K562 (cell line): ENCODE measurements around the gene PLA2G3. TPM values are rescaled to one million over a fixed set of nuclear protein-coding genes. Genes with fewer than 3 reads are reported as not detected.
A peak's percentile ranks its signal among the peaks of the same experiment; 100 is the strongest.

ENCODE experiments used
- ATAC-seq: fragments of 200-7000 bp; cut with Tn5 transposase; 3 replicates; pipeline ENCODE4 v1.9.1; 2020; ENCODE audit warnings: moderate library complexity
- BruUV-seq: library from RNA; stranded (reverse); fragments of 400-500 nt; replicated peaks from 2 replicates; lab custom pipeline; 2021; lab: Mats Ljungman, UMichigan
- CTCF ChIA-PET: fragments of 300-600 bp; formaldehyde crosslinking; extraction: SDS; loops from one replicate; lab custom pipeline; 2021; ENCODE audit warnings: low intra/inter-chr PET ratio; lab: Yijun Ruan, JAX
- POLR2A ChIA-PET: fragments of 300-600, 350-650 bp; sonication (Branson Sonifier 250); formaldehyde crosslinking; extraction: SDS; loops from one replicate; lab custom pipeline; 2021; ENCODE audit warnings: antibody characterized with exemption, inconsistent platforms; lab: Yijun Ruan, JAX
- DNase-seq, 4 experiments: peaks; one replicate each; pipeline versions ENCODE4 v3.0.0 to v3.0.0-alpha.2; 2011 to 2018; ENCODE audit warnings: low spot score in 3 of 4, mixed read lengths in 3 of 4; ENCODE audit errors: extremely low read depth in 1 of 4
- FAIRE-seq: peaks from 2 replicates; lab custom pipeline; 2011; peaks lifted over from hg19 to GRCh38; lab: Jason Lieb, UNC
- H2AFZ ChIP-seq: 2 replicates; pipeline ENCODE4 v1.6.0; 2011; ENCODE audit warnings: low read depth, low read length, control low read depth, inconsistent platforms
- H3K27ac ChIP-seq: fragments of 200-600 bp; 3 replicates; pipeline ENCODE4 v1.8.0; 2011; ENCODE audit warnings: low read depth, mild to moderate bottlenecking, control low read depth, inconsistent platforms, low read length, moderate library complexity, mixed read lengths; ENCODE audit errors: extremely low read depth
- H3K27me3 ChIP-seq, 2 experiments: fragments of 300-600 bp in 1 of 2; 2 replicates in 1 of 2; 3 replicates in 1 of 2; pipeline versions ENCODE4 v1.6.0 to v1.8.0; 2011; ENCODE audit warnings: inconsistent platforms in 2 of 2, low read length in 2 of 2, mild to moderate bottlenecking in 1 of 2, mixed read lengths in 1 of 2, moderate library complexity in 1 of 2; ENCODE audit not compliant: control insufficient read depth in 2 of 2, insufficient read depth in 2 of 2
- H3K36me3 ChIP-seq: fragments of 300-600 bp; 3 replicates; pipeline ENCODE4 v1.8.0; 2011; ENCODE audit warnings: mild to moderate bottlenecking, low read length, inconsistent platforms; ENCODE audit not compliant: control insufficient read depth, insufficient read depth
- H3K4me1 ChIP-seq, 2 experiments: fragments of 200-600 bp in 1 of 2; replicated peaks in 1 of 2; 2 replicates in 1 of 2; 3 replicates in 1 of 2; pipeline versions ENCODE4 v1.5.1 to v1.8.0; 2011; ENCODE audit warnings: inconsistent platforms in 2 of 2, low read length in 2 of 2, mild to moderate bottlenecking in 1 of 2, mixed read lengths in 1 of 2, moderate library complexity in 1 of 2; ENCODE audit not compliant: control insufficient read depth in 2 of 2, insufficient read depth in 2 of 2
- H3K4me2 ChIP-seq: 2 replicates; pipeline ENCODE4 v1.6.1; 2011; ENCODE audit warnings: low read length, control low read depth, inconsistent platforms, mixed read lengths; ENCODE audit not compliant: insufficient read depth
- H3K4me3 ChIP-seq: fragments of 200-600 bp; sonication (generic), shearing (Covaris generic); 2 replicates; pipeline ENCODE4 v1.5.1; 2016; ENCODE audit warnings: control low read depth, inconsistent platforms
- H3K79me2 ChIP-seq: fragments of 200-600 bp; 3 replicates; pipeline ENCODE4 v1.8.0; 2011; ENCODE audit warnings: low read length, inconsistent platforms; ENCODE audit not compliant: control insufficient read depth, insufficient read depth
- H3K9ac ChIP-seq, 2 experiments: 2 replicates each; pipeline versions ENCODE4 v1.6.0 to v1.6.1; 2011; ENCODE audit warnings: low read depth in 2 of 2, low read length in 2 of 2, control low read depth in 1 of 2, inconsistent platforms in 1 of 2, mild to moderate bottlenecking in 1 of 2, mixed read lengths in 1 of 2; ENCODE audit not compliant: insufficient read depth in 1 of 2
- H3K9me1 ChIP-seq: one replicate; pipeline ENCODE4 v1.6.0; 2011; ENCODE audit warnings: inconsistent platforms, mild to moderate bottlenecking, low read length, moderate library complexity; ENCODE audit not compliant: control insufficient read depth, insufficient read depth
- H3K9me3 ChIP-seq: replicated peaks from 2 replicates; pipeline ENCODE4 v1.5.1; 2011; ENCODE audit warnings: low read depth, low read length, inconsistent platforms; ENCODE audit not compliant: control insufficient read depth, insufficient read depth
- H4K20me1 ChIP-seq: replicated peaks from 2 replicates; pipeline ENCODE4 v1.6.1; 2011; ENCODE audit warnings: low read length, inconsistent platforms, mixed read lengths; ENCODE audit not compliant: control insufficient read depth, insufficient read depth
- CBX2 ChIP-seq: fragments of 200-600 bp; sonication (generic); IDR thresholded peaks from one replicate; pipeline ENCODE4 v1.6.1; 2012; ENCODE audit warnings: mild to moderate bottlenecking, low read length, inconsistent platforms; ENCODE audit not compliant: insufficient read depth, poor library complexity, severe bottlenecking
- COPS2 ChIP-seq: fragments of 450-650 bp; conservative IDR thresholded peaks from 2 replicates; pipeline ENCODE4 v1.6.1; 2016; ENCODE audit warnings: mild to moderate bottlenecking, moderate library complexity
- GABPB2 ChIP-seq: fragments of 250-450 bp; sonication (Bioruptor Pico); conservative IDR thresholded peaks from 2 replicates; pipeline ENCODE4 v1.5.1; 2021; ENCODE audit warnings: mild to moderate bottlenecking
- KAT2B ChIP-seq: IDR thresholded peaks from one replicate; pipeline ENCODE4 v1.6.1; 2012; ENCODE audit warnings: low read depth, mild to moderate bottlenecking, control low read depth, inconsistent platforms, low read length, moderate library complexity
- NEUROD1 ChIP-seq: fragments of 150-350 bp; IDR thresholded peaks from 2 replicates; pipeline ENCODE4 v1.6.1; 2014; ENCODE audit warnings: borderline replicate concordance, low read length, low read depth; ENCODE audit not compliant: partially characterized antibody
- POLR2G ChIP-seq: fragments of 200-400 bp; formaldehyde crosslinking; IDR thresholded peaks from 2 replicates; pipeline ENCODE4 v1.6.1; 2017; ENCODE audit warnings: low read depth, mild to moderate bottlenecking, antibody characterized with exemption, low read length, moderate library complexity
- RBFOX2 ChIP-seq: fragments of 200-400 bp; formaldehyde crosslinking; IDR thresholded peaks from 2 replicates; pipeline ENCODE4 v1.6.1; 2017; ENCODE audit warnings: low read depth, mild to moderate bottlenecking, low read length, moderate library complexity
- TBL1XR1 ChIP-seq, 2 experiments: IDR thresholded peaks; 2 replicates each; pipeline ENCODE4 v1.6.1; 2012; ENCODE audit warnings: improper control_type of control experiment in 2 of 2, low read length in 2 of 2, mild to moderate bottlenecking in 1 of 2
- WGBS: fragments of 100-300 bp; shearing (Covaris generic); methylation state at CpG from one replicate; pipeline ENCODE4 v1.1.6; 2016; ENCODE audit warnings: low coverage, mixed read lengths; ENCODE audit not compliant: insufficient coverage; ENCODE audit errors: missing lambda C conversion rate; 5-methylcytosine and 5-hydroxymethylcytosine counted together
- in situ Hi-C: fragments of 300-500 bp; cut with MboI; formaldehyde crosslinking; loops from 4 replicates; pipeline ENCODE4 v1.15.0; 2018; ENCODE audit warnings: inconsistent platforms, mixed read lengths
- intact Hi-C: fragments of 100-400 bp; cut with micrococcal nuclease; formaldehyde crosslinking; loops from 2 replicates; pipeline ENCODE4 v1.14.2; 2022
- polyA plus RNA-seq, 8 experiments: library from polyadenylated mRNA; depleted of rRNA in 4 of 8; stranded (reverse) in 5 of 8; unstranded in 3 of 8; fragments of >200 nt; fragmentation: Nextera tagmentation in 2 of 8; fragmentation: Illumina TruSeq in 1 of 8; extraction: Ambion mirVana in 2 of 8; extraction: Trizol in 1 of 8; gene quantifications; 2 replicates each; pipeline versions ENCODE4 v1.2.1 to v1.2.3, GENCODE V29; 2011 to 2014; ENCODE audit warnings: inconsistent platforms in 1 of 8, missing spikeins in 1 of 8
- total RNA-seq, 7 experiments: library from RNA; depleted of rRNA in 6 of 7; stranded (reverse); fragments of >200 nt in 6 of 7; fragmentation: Illumina TruSeq in 2 of 7; extraction: Trizol in 2 of 7; gene quantifications; 2 replicates each; pipeline versions ENCODE4 v1.2.1 to v1.2.3, GENCODE V29; 2011 to 2021; ENCODE audit warnings: low replicate concordance in 1 of 7

The PLA2G3 gene
- total and polyA plus RNA-seq, 9 of the 15 experiments (the other 6 are each of a cell fraction or from before 2014, with no cell fraction given) = 0.18 to 1.4 (median 0.64) TPM

DNA sequence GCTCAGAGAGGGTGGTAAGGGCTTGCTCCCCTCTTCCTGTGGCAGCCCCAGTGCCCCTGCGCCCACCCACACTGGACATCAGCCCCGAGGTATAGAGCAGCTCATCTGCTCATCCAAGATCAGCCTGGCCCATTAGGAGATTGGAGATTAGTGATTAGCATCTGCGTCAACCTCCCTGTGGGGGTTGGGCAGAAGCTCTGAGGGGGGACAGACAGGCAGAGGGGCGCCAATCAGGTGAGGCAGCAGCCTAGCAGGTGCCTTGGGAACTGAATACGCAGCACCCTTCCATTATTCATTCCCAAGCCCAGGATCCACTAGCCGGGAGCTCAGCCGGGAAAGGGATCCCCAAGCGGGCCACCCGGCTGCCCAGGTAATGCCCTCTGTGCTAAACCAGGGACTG, 48.1 kb downstream of the PLA2G3 start:
- Histone ChIP-seq H3K9me1 (no peaks in the 10 kb centered on the region), H3K9ac (no peak overlapping the region), H3K9me3 (no peaks in the 10 kb centered on the region), H3K4me1 (peaks cover 1 to 27% of the 10 kb centered on the region in 2 experiments; a peak in 2 of 5 replicates), H3K4me3 (no peak overlapping the region)
- intact Hi-C loops = no loop called here
- TF ChIP-seq NEUROD1 (no peak), COPS2 (no peak), GABPB2 (no peak)
- TF ChIP-seq, all 486 proteins: peak for 0
- DNase-seq (no peak), ATAC-seq (no peak), FAIRE-seq (no peak)
- no peaks in the 10 kb centered on the region for H3K27me3 ChIP-seq
- peaks cover 46% of the 10 kb centered on the region; the same call in 2 of the 3 replicates for H3K36me3 ChIP-seq
- H4K20me1 ChIP-seq = no peaks in the 10 kb centered on the region
- no peak overlapping the region for H2AFZ ChIP-seq
- H3K27ac ChIP-seq = no peak overlapping the region
- in situ Hi-C loops = no loop called here
- no peaks in the 10 kb centered on the region for H3K79me2 ChIP-seq
- ChIA-PET POLR2A (interaction anchor here (1.5 to 2.0 kb wide), 2 partner anchors 10 to 16 kb away, joined by 4 to 6 read pairs; partner anchors contain the start of gene SELENOM), CTCF (no interaction called here)
- no TSS peak for BruUV-seq
- no peak overlapping the region for H3K4me2 ChIP-seq
- 88% methylated on average over 8 of the region's 9 CpGs for WGBS

DNA sequence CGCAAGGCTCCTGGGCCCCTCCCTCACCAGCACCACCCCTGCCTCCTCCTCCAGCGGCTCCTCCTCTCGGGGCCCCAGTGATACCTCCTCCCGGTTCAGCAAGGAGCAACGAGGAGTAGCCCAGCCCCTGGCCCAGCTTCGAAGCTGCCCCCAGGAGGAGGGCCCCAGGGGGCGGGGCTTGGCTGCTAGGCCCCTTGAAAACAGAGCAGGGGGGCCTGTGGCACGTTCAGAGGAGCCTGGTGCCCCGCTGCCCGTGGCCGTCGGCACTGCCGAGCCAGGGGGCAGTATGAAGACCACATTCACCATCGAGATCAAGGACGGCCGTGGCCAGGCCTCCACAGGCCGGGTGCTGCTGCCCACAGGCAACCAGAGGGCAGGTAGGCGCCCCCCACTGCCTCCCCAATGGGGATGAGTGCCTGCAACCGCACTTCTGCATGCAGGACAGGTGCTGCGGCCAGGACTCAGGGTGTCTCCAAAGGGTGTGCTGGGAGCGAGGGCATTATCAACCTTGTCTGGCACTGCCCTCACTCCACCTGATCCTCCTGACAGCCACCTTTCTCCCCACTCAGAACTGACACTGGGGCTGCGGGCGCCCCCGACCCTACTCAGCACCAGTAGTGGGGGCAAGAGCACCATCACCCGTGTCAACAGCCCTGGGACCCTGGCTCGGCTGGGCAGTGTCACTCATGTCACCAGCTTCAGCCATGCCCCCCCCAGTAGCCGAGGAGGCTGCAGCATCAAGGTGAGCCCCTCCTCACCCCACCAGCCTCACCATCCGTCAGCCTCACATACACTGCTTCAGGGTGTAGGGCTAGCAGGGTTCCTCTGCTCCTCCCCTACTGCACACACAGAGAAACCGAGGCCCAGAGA, 49.0 kb downstream of the PLA2G3 start:
- CTCF ChIA-PET = no interaction called here
- intact Hi-C loops = no loop called here
- in situ Hi-C loops = no loop called here
- DNase-seq = no peak
- H3K79me2 ChIP-seq = no peaks in the 10 kb centered on the region
- H3K9me3 ChIP-seq = no peaks in the 10 kb centered on the region
- no peak for FAIRE-seq
- TF ChIP-seq RBFOX2 (peak; percentile 16; the same call in 1 of the 2 replicates), POLR2G (0 out of 2 replicates have a peak, but pooled peaks have one; percentile 35), TBL1XR1 (IDR thresholded peaks at IDR 0.05; ENCODE audit: low read length in 2 of 2) (no peak), CBX2 (no peak), KAT2B (no peak)
- H3K27ac ChIP-seq = no peak overlapping the region
- H3K9ac ChIP-seq = no peak overlapping the region
- H3K36me3 ChIP-seq = peaks cover 37% of the 10 kb centered on the region; the same call in 2 of the 3 replicates
- no peaks in the 10 kb centered on the region for H3K27me3 ChIP-seq
- ATAC-seq = no peak
- H2AFZ ChIP-seq = no peak overlapping the region
- peaks cover 8 to 36% of the 10 kb centered on the region in 2 experiments; a peak in 4 of 5 replicates for H3K4me1 ChIP-seq
- POLR2A ChIA-PET = no interaction called here
- peaks cover under 1% of the 10 kb centered on the region for H3K9me1 ChIP-seq
- H3K4me3 ChIP-seq = no peak overlapping the region
- WGBS = 90% methylated on average over 9 of the region's 29 CpGs
- H4K20me1 ChIP-seq = no peaks in the 10 kb centered on the region
- no TSS peak for BruUV-seq
- no peak overlapping the region for H3K4me2 ChIP-seq
